NCI-H2196 treated with DMSO at 0.1 percent for 48 hours (cell line): ENCODE measurements around the gene CAMK1D.
"Not testable (repeated sequence)": the region's sequence is repeated elsewhere in the genome, so short reads cannot be mapped to it uniquely, and the experiment has no call there.

Source experiments
- DNase-seq: peaks from one replicate; lab custom pipeline; 2025; ENCODE audit not compliant: unreplicated experiment; lab: John Stamatoyannopoulos, UW

The CAMK1D gene

GRCh38 chr10:12423896-12424295, 74.5 kb downstream of the CAMK1D start:
- no peak for DNase-seq

GRCh38 chr10:12427276-12427675, 77.9 kb downstream of the CAMK1D start:
- DNase-seq = no peak

- no peak for DNase-seq
Measured at GRCh38 chr10:12428447-12429135, 79.2 kb downstream of the CAMK1D start.

GRCh38 chr10:12430406-12430982, 81.1 kb downstream of the CAMK1D start:
- no peak for DNase-seq

GRCh38 chr10:12431151-12432101, 82.1 kb downstream of the CAMK1D start:
- DNase-seq = no peak

- peak; percentile 23 for DNase-seq
Measured at GRCh38 chr10:12432402-12433189, 83.2 kb downstream of the CAMK1D start.

GRCh38 chr10:12434277-12434676, 84.9 kb downstream of the CAMK1D start:
- DNase-seq = no peak

GRCh38 chr10:12434677-12435076, 85.3 kb downstream of the CAMK1D start:
- not testable (repeated sequence) for DNase-seq

GRCh38 chr10:12435348-12435747, 86.0 kb downstream of the CAMK1D start:
- DNase-seq = no peak

GRCh38 chr10:12438919-12439692, 89.8 kb downstream of the CAMK1D start:
- DNase-seq = no peak

GRCh38 chr10:12439767-12440166, 90.4 kb downstream of the CAMK1D start:
- not testable (repeated sequence) for DNase-seq

GRCh38 chr10:12443026-12443425, 93.7 kb downstream of the CAMK1D start:
- no peak for DNase-seq

- DNase-seq = no peak
Measured at GRCh38 chr10:12444981-12445700, 95.8 kb downstream of the CAMK1D start.

- no peak for DNase-seq
Measured at GRCh38 chr10:12445701-12446334, 96.5 kb downstream of the CAMK1D start.

- DNase-seq = no peak
Measured at GRCh38 chr10:12448340-12448728, 99.0 kb downstream of the CAMK1D start.

GRCh38 chr10:12448729-12449391, 99.5 kb downstream of the CAMK1D start:
- no peak for DNase-seq

- DNase-seq = no peak
Measured at GRCh38 chr10:12455318-12455717, 106.0 kb downstream of the CAMK1D start.

GRCh38 chr10:12455766-12456165, 106.4 kb downstream of the CAMK1D start:
- DNase-seq = no peak

- no peak for DNase-seq
Measured at GRCh38 chr10:12459340-12459739, 110.0 kb downstream of the CAMK1D start.
